HEK293 (cell line): ENCODE results near the gene TEX47.

Experiments used
- CTCF ChIA-PET: fragments of 350-600 bp; formaldehyde crosslinking; extraction: SDS; loops from one replicate; lab custom pipeline; 2021; ENCODE audit warnings: antibody characterized with exemption; lab: Yijun Ruan, JAX
- POLR2A ChIA-PET: fragments of 300-600 bp; formaldehyde crosslinking; extraction: SDS; loops from one replicate; lab custom pipeline; 2020; ENCODE audit warnings: antibody characterized with exemption, inconsistent platforms; lab: Yijun Ruan, JAX
- H3K27ac ChIP-seq: fragments of 200-500 bp; sonication (Bioruptor generic); 2 replicates; pipeline ENCODE4 v1.5.1; 2014; ENCODE audit warnings: low read depth, low read length, control low read depth, inconsistent platforms; ENCODE audit errors: extremely low read depth
- H3K36me3 ChIP-seq, 2 experiments: fragments of 200-500 bp in 1 of 2; sonication (Bioruptor generic) in 1 of 2; 1 replicate in 1 of 2; 2 replicates in 1 of 2; pipeline ENCODE4 v1.5.1; 2014 to 2017; ENCODE audit warnings: inconsistent platforms in 2 of 2, low read length in 2 of 2; ENCODE audit not compliant: control insufficient read depth in 2 of 2, insufficient read depth in 1 of 2
- H3K4me1 ChIP-seq: fragments of 200-500 bp; sonication (Bioruptor generic); 2 replicates; pipeline ENCODE4 v1.5.1; 2014; ENCODE audit warnings: mild to moderate bottlenecking, low read length, inconsistent platforms; ENCODE audit not compliant: control insufficient read depth, insufficient read depth
- H3K4me3 ChIP-seq: 2 replicates; pipeline ENCODE4 v1.5.1; 2011; ENCODE audit warnings: low read depth, mild to moderate bottlenecking, control low read depth, low read length, moderate library complexity
- H3K9me3 ChIP-seq: fragments of 200-500 bp; sonication (Bioruptor generic); 2 replicates; pipeline ENCODE4 v1.5.1; 2014; ENCODE audit warnings: low read depth, low read length, inconsistent platforms; ENCODE audit not compliant: control insufficient read depth, insufficient read depth
- IKZF3 ChIP-seq: fragments of 450-650 bp; IDR thresholded peaks from 2 replicates; pipeline ENCODE4 v1.5.0; 2018; ENCODE audit warnings: missing biosample characterization, mild to moderate bottlenecking, missing genetic modification characterization, moderate library complexity
- KLF16 ChIP-seq: fragments of 450-650 bp; formaldehyde crosslinking; IDR thresholded peaks from 2 replicates; pipeline ENCODE4 v1.5.1; 2017; ENCODE audit warnings: missing biosample characterization, missing genetic modification characterization
- SP2 ChIP-seq: fragments of 450-650 bp; formaldehyde crosslinking; IDR thresholded peaks from 2 replicates; pipeline ENCODE4 v1.5.1; 2016; ENCODE audit warnings: missing biosample characterization, missing genetic modification characterization
- TSHZ1 ChIP-seq: fragments of 450-650 bp; formaldehyde crosslinking; IDR thresholded peaks from 2 replicates; pipeline ENCODE4 v1.5.1; 2016; ENCODE audit warnings: missing biosample characterization, missing genetic modification characterization, borderline replicate concordance
- YY1 ChIP-seq: fragments of 450-650 bp; formaldehyde crosslinking; IDR thresholded peaks from 2 replicates; pipeline ENCODE4 v1.5.1; 2018; ENCODE audit warnings: missing biosample characterization, missing genetic modification characterization
- ZBTB10 ChIP-seq: fragments of 450-650 bp; formaldehyde crosslinking; IDR thresholded peaks from 2 replicates; pipeline ENCODE4 v1.5.1; 2016; ENCODE audit warnings: missing biosample characterization, missing genetic modification characterization
- ZBTB44 ChIP-seq: fragments of 450-650 bp; IDR thresholded peaks from 2 replicates; pipeline ENCODE4 v1.5.1; 2018; ENCODE audit warnings: missing biosample characterization, mild to moderate bottlenecking, missing genetic modification characterization
- ZBTB49 ChIP-seq: fragments of 450-650 bp; formaldehyde crosslinking; IDR thresholded peaks from 2 replicates; pipeline ENCODE4 v1.5.1; 2016; ENCODE audit warnings: missing biosample characterization, missing genetic modification characterization, low read depth
- ZIC2 ChIP-seq: fragments of 450-650 bp; formaldehyde crosslinking; IDR thresholded peaks from 2 replicates; pipeline ENCODE4 v1.5.1; 2016; ENCODE audit warnings: missing biosample characterization, missing genetic modification characterization
- ZNF132 ChIP-seq: fragments of 450-650 bp; formaldehyde crosslinking; IDR thresholded peaks from 2 replicates; pipeline ENCODE4 v1.5.1; 2017; ENCODE audit warnings: missing biosample characterization, missing genetic modification characterization, borderline replicate concordance
- ZNF155 ChIP-seq: fragments of 450-650 bp; formaldehyde crosslinking; IDR thresholded peaks from 2 replicates; pipeline ENCODE4 v1.5.1; 2016; ENCODE audit warnings: missing biosample characterization, missing genetic modification characterization
- ZNF211 ChIP-seq: fragments of 450-650 bp; formaldehyde crosslinking; IDR thresholded peaks from 2 replicates; pipeline ENCODE4 v1.5.1; 2016; ENCODE audit warnings: low read depth, missing biosample characterization, missing genetic modification characterization
- ZNF214 ChIP-seq: fragments of 450-650 bp; formaldehyde crosslinking; IDR thresholded peaks from 2 replicates; pipeline ENCODE4 v1.5.1; 2017; ENCODE audit warnings: missing biosample characterization, mild to moderate bottlenecking, missing genetic modification characterization, borderline replicate concordance
- ZNF335 ChIP-seq: fragments of 450-650 bp; formaldehyde crosslinking; conservative IDR thresholded peaks from 2 replicates; pipeline ENCODE4 v1.5.1; 2016; ENCODE audit warnings: missing biosample characterization, missing genetic modification characterization
- ZNF394 ChIP-seq: fragments of 450-650 bp; formaldehyde crosslinking; IDR thresholded peaks from 2 replicates; pipeline ENCODE4 v1.5.1; 2016; ENCODE audit warnings: missing biosample characterization, missing genetic modification characterization, mild to moderate bottlenecking, moderate library complexity, borderline replicate concordance
- ZNF521 ChIP-seq: fragments of 450-650 bp; formaldehyde crosslinking; IDR thresholded peaks from 2 replicates; pipeline ENCODE4 v1.5.1; 2017; ENCODE audit warnings: missing biosample characterization, mild to moderate bottlenecking, missing genetic modification characterization
- ZNF530 ChIP-seq: fragments of 450-650 bp; formaldehyde crosslinking; IDR thresholded peaks from 2 replicates; pipeline ENCODE4 v1.5.1; 2016; ENCODE audit warnings: low read depth, missing biosample characterization, missing genetic modification characterization
- ZNF558 ChIP-seq: fragments of 450-650 bp; formaldehyde crosslinking; IDR thresholded peaks from 2 replicates; pipeline ENCODE4 v1.5.1; 2016; ENCODE audit warnings: missing biosample characterization, missing genetic modification characterization
- ZNF626 ChIP-seq: fragments of 450-650 bp; sonication (Bioruptor Pico); formaldehyde crosslinking; IDR thresholded peaks from 2 replicates; pipeline ENCODE4 v1.5.1; 2018; ENCODE audit warnings: missing biosample characterization, missing genetic modification characterization, inconsistent platforms
- ZNF645 ChIP-seq: fragments of 450-650 bp; formaldehyde crosslinking; IDR thresholded peaks from 2 replicates; pipeline ENCODE4; 2016; ENCODE audit warnings: missing biosample characterization, missing genetic modification characterization

Gene TEX47

GRCh38 chr7:88772776-88773175, 22.8 kb downstream of the TEX47 start:
- Histone ChIP-seq H3K27ac (no peak overlapping the region), H3K4me3 (no peak overlapping the region), H3K9me3 (no peaks in the 10 kb centered on the region)
- TF ChIP-seq ZNF155 (tag by site-specific recombination): no peak
- TF ChIP-seq ZNF335: no peak
- no peak for TF ChIP-seq ZBTB10 (tag by site-specific recombination)
- TF ChIP-seq ZNF558 (tag by site-specific recombination): no peak
- no peak for TF ChIP-seq YY1 (tag by site-specific recombination)
- TF ChIP-seq, all 188 proteins: peak for 0
- ChIA-PET POLR2A (no interaction called here), CTCF (no interaction called here)
- Histone ChIP-seq H3K36me3 (no peaks in the 10 kb centered on the region), H3K4me1 (no peaks in the 10 kb centered on the region)

- H3K36me3 ChIP-seq: no peaks in the 10 kb centered on the region
- no peak overlapping the region for H3K27ac ChIP-seq
- POLR2A ChIA-PET: no interaction called here
- H3K9me3 ChIP-seq: no peaks in the 10 kb centered on the region
- no peak overlapping the region for H3K4me3 ChIP-seq
- H3K4me1 ChIP-seq: no peaks in the 10 kb centered on the region
- CTCF ChIA-PET: no interaction called here
- TF ChIP-seq ZNF530 (tag by site-specific recombination) (no peak), ZNF214 (tag by site-specific recombination) (no peak), ZIC2 (no peak)
Measured at GRCh38 chr7:88771417-88771816, 24.1 kb downstream of the TEX47 start.

- Histone ChIP-seq H3K27ac (no peak overlapping the region), H3K4me3 (no peak overlapping the region), H3K9me3 (no peaks in the 10 kb centered on the region), H3K4me1 (no peaks in the 10 kb centered on the region), H3K36me3 (no peaks in the 10 kb centered on the region)
- POLR2A ChIA-PET: no interaction called here
- CTCF ChIA-PET: no interaction called here
- TF ChIP-seq ZNF521 (tag by site-specific recombination): no peak
- no peak for TF ChIP-seq ZNF645 (tag by site-specific recombination)
- TF ChIP-seq ZNF132 (tag by site-specific recombination): no peak
- no peak for TF ChIP-seq ZNF335
- TF ChIP-seq KLF16 (tag by site-specific recombination): no peak
- no peak for TF ChIP-seq ZNF211
- TF ChIP-seq IKZF3 (tag by site-specific recombination): no peak
- TF ChIP-seq ZBTB49 (tag by site-specific recombination): no peak
- TF ChIP-seq ZNF394: no peak
- no peak for TF ChIP-seq ZNF626 (tag by site-specific recombination)
- TF ChIP-seq SP2 (tag by site-specific recombination): no peak
- no peak for TF ChIP-seq ZBTB44 (tag by site-specific recombination)
- no peak for TF ChIP-seq TSHZ1 (tag by site-specific recombination)
Measured at GRCh38 chr7:88761779-88762178, 33.8 kb downstream of the TEX47 start.
